ENCODE measurements around the gene GNPDA1.

DNA sequence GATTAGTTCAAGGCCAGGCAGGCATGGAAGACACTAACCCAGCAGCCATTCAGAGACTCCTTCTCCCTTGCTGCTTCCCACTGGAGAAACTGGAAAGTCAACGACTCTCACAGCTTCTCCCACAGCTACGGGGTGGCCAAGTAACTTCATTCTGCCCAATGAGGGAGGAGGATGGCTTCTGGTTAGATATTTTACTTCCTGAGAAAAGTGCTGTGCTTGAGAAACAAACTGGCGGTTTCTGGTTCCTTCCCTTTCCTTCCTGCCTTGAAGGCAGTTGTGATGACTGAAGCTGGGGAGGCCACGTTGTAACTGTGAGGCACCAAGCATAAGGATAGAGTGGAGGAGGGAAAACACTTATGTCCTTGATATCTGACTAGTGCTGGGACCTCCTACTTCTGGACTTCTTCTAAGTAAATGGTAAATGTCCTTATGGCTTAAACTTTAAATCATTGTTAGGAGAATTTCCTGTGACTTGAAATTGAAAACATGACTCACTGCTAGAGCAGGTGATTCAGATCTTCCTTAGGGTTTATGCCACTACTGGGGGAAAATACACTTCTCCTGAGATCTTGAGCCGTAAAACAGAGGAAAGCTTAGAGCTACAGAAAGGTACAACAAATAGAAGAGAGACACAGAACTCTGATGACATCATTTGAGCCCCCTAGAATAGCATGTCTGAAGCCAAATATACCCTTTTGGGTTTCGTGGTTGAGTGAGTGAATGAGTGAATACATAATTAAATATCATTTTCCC, 3.1 kb upstream of the GNPDA1 start:
- TF ChIP-seq, protein P1, sequence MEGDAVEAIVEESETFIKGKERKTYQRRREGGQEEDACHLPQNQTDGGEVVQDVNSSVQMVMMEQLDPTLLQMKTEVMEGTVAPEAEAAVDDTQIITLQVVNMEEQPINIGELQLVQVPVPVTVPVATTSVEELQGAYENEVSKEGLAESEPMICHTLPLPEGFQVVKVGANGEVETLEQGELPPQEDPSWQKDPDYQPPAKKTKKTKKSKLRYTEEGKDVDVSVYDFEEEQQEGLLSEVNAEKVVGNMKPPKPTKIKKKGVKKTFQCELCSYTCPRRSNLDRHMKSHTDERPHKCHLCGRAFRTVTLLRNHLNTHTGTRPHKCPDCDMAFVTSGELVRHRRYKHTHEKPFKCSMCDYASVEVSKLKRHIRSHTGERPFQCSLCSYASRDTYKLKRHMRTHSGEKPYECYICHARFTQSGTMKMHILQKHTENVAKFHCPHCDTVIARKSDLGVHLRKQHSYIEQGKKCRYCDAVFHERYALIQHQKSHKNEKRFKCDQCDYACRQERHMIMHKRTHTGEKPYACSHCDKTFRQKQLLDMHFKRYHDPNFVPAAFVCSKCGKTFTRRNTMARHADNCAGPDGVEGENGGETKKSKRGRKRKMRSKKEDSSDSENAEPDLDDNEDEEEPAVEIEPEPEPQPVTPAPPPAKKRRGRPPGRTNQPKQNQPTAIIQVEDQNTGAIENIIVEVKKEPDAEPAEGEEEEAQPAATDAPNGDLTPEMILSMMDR (optimal IDR thresholded peaks at IDR 0.05 in 1 of 3, IDR thresholded peaks at IDR 0.05 in 1 of 3, conservative IDR thresholded peaks at IDR 0.05 in 1 of 3; ENCODE audit: extremely low read depth in 1 of 3, insufficient read depth in 2 of 3, low read length in 3 of 3) = no peak
- TF ChIP-seq EZH2 (IDR thresholded peaks at IDR 0.05; ENCODE audit: low read length) = no peak
